NCI-H1105 (cell line): ENCODE data around the gene CPSF4.
A peak's percentile ranks its signal among the peaks of the same experiment; 100 is the strongest.

Experiments
- DNase-seq: peaks from one replicate; lab custom pipeline; 2025; lab: John Stamatoyannopoulos, UW

CPSF4 gene

GRCh38 chr7:99449326-99449725 lies 10.6 kb downstream of the CPSF4 start:
- DNase-seq, result no peak

GRCh38 chr7:99451936-99452335 lies 13.2 kb downstream of the CPSF4 start:
- DNase-seq, result no peak

GRCh38 chr7:99452541-99452940 lies 13.8 kb downstream of the CPSF4 start:
- no peak for DNase-seq

- no peak for DNase-seq
Measured at GRCh38 chr7:99453105-99453504, 14.4 kb downstream of the CPSF4 start.

GRCh38 chr7:99455874-99456273 lies 17.1 kb downstream of the CPSF4 start:
- DNase-seq, result no peak

- no peak for DNase-seq
Measured at GRCh38 chr7:99456288-99456687, 17.5 kb downstream of the CPSF4 start.

GRCh38 chr7:99457050-99457649 lies 18.4 kb downstream of the CPSF4 start:
- no peak for DNase-seq

GRCh38 chr7:99457650-99458493 lies 19.1 kb downstream of the CPSF4 start:
- DNase-seq, result no peak

GRCh38 chr7:99459087-99459486 lies 20.3 kb downstream of the CPSF4 start:
- DNase-seq, result no peak

GRCh38 chr7:99460651-99461050 lies 21.9 kb downstream of the CPSF4 start:
- DNase-seq, result no peak

- DNase-seq, result no peak
Measured at GRCh38 chr7:99461221-99461620, 22.5 kb downstream of the CPSF4 start.

GRCh38 chr7:99465421-99465768 lies 26.7 kb downstream of the CPSF4 start:
- no peak for DNase-seq

GRCh38 chr7:99468336-99468918 lies 29.7 kb downstream of the CPSF4 start:
- no peak for DNase-seq

- DNase-seq, result no peak
Measured at GRCh38 chr7:99469381-99470065, 30.8 kb downstream of the CPSF4 start.

- peak; percentile 96 for DNase-seq
Measured at GRCh38 chr7:99472561-99473314, 34.0 kb downstream of the CPSF4 start, which contains the start of gene ZNF789. Gene ZNF789 (plus strand): TSS chr7:99472890. CDS start chr7:99476457, 3,567 bp downstream.

GRCh38 chr7:99473315-99473596 lies 34.5 kb downstream of the CPSF4 start:
- DNase-seq, result no peak

GRCh38 chr7:99476107-99476506 lies 37.4 kb downstream of the CPSF4 start:
- DNase-seq, result no peak

GRCh38 chr7:99478464-99479440 lies 40.0 kb downstream of the CPSF4 start:
- DNase-seq, result no peak

- DNase-seq, result no peak
Measured at GRCh38 chr7:99485094-99485493, 46.4 kb downstream of the CPSF4 start.

- no peak for DNase-seq
Measured at GRCh38 chr7:99489235-99489634, 50.5 kb downstream of the CPSF4 start.

- no peak for DNase-seq
Measured at GRCh38 chr7:99490878-99491277, 52.1 kb downstream of the CPSF4 start.
